ENCODE results near the gene CNGB1. TPM values are rescaled to one million over a fixed set of nuclear protein-coding genes. Genes with fewer than 3 reads are reported as not detected.
"Not testable (repeated sequence)": the region's sequence is repeated elsewhere in the genome, so short reads cannot be mapped to it uniquely, and the experiment has no call there.

CNGB1 gene
- total and polyA plus RNA-seq, 10 donors = 0.02 to 0.12 TPM; not detected in 8

- H3K27ac ChIP-seq = no peak overlapping the region
- peaks cover 2 to 100% (median 51%) of the 10 kb centered on the region in 6 donors for H3K36me3 ChIP-seq
- no peaks in the 10 kb centered on the region for H3K4me1 ChIP-seq
- WGBS, 5 donors = 87 to 95% (median 94%) methylated on average over 8 to 9 of the region's 9 CpGs
- H3K4me3 ChIP-seq = no peak overlapping the region
- intact Hi-C loops (cut with DNase I; ENCODE audit: low total_unique reads) = no loop called here
- no peaks in the 10 kb centered on the region for H3K9me3 ChIP-seq
- TF ChIP-seq POLR2AphosphoS5 (IDR thresholded peaks at IDR 0.05) (no peak), POLR2A (IDR thresholded peaks at IDR 0.05) (no peak), CTCF (IDR thresholded peaks at IDR 0.05 in 8 of 11, conservative IDR thresholded peaks at IDR 0.05 in 3 of 11) (no peak)
- DNase-seq = no peak
- H3K27me3 ChIP-seq (replicated peaks in 1 of 7) = no peaks in the 10 kb centered on the region
Observed at GRCh38 chr16:58013201-58013956, 42.5 kb upstream of the CNGB1 start.

GRCh38 chr16:58012481-58012880 lies 41.6 kb upstream of the CNGB1 start:
- H3K9me3 ChIP-seq = no peaks in the 10 kb centered on the region
- no peak overlapping the region for H3K27ac ChIP-seq
- WGBS, 5 donors = 68 to 79% (median 73%) methylated on average over 6 to 9 of the region's 9 CpGs
- intact Hi-C loops (cut with DNase I; ENCODE audit: low total_unique reads) = no loop called here
- no peaks in the 10 kb centered on the region for H3K4me1 ChIP-seq
- DNase-seq = peak; percentile 66
- no peak for TF ChIP-seq POLR2AphosphoS5 (IDR thresholded peaks at IDR 0.05)
- no peak for TF ChIP-seq POLR2A (IDR thresholded peaks at IDR 0.05)
- no peak for TF ChIP-seq CTCF (IDR thresholded peaks at IDR 0.05 in 8 of 11, conservative IDR thresholded peaks at IDR 0.05 in 3 of 11)
- H3K4me3 ChIP-seq = no peak overlapping the region
- H3K36me3 ChIP-seq = peaks cover 2 to 96% (median 43%) of the 10 kb centered on the region in 6 donors
- no peaks in the 10 kb centered on the region for H3K27me3 ChIP-seq (replicated peaks in 1 of 7)

GRCh38 chr16:58011652-58012051 lies 40.7 kb upstream of the CNGB1 start:
- WGBS, 5 donors = 84 to 91% (median 88%) methylated on average over 3 of the region's 3 CpGs
- H3K4me1 ChIP-seq = no peaks in the 10 kb centered on the region
- no peak for TF ChIP-seq POLR2AphosphoS5 (IDR thresholded peaks at IDR 0.05)
- H3K9me3 ChIP-seq = peaks cover 0 to under 1% (median under 1%) of the 10 kb centered on the region in 8 donors
- no peak overlapping the region for H3K27ac ChIP-seq
- peaks cover 2 to 96% (median 39%) of the 10 kb centered on the region in 6 donors for H3K36me3 ChIP-seq
- DNase-seq = no peak
- intact Hi-C loops (cut with DNase I; ENCODE audit: low total_unique reads) = no loop called here
- no peak overlapping the region for H3K4me3 ChIP-seq
- no peaks in the 10 kb centered on the region for H3K27me3 ChIP-seq (replicated peaks in 1 of 7)

- H3K9me3 ChIP-seq = peaks cover 0 to 5% (median 2%) of the 10 kb centered on the region in 8 donors
- no peaks in the 10 kb centered on the region for H3K27me3 ChIP-seq (replicated peaks in 1 of 7)
- no peak overlapping the region for H3K4me3 ChIP-seq
- DNase-seq = peak; percentile 5
- TF ChIP-seq POLR2AphosphoS5 (IDR thresholded peaks at IDR 0.05) (no peak), POLR2A (IDR thresholded peaks at IDR 0.05) (no peak)
- intact Hi-C loops (cut with DNase I; ENCODE audit: low total_unique reads) = no loop called here
- peaks cover 0 to 2% (median 0%) of the 10 kb centered on the region in 6 donors for H3K4me1 ChIP-seq
- H3K36me3 ChIP-seq = peaks cover 2 to 96% (median 44%) of the 10 kb centered on the region in 6 donors
- H3K27ac ChIP-seq = no peak overlapping the region
- 79 to 89% (median 87%) methylated on average over 3 of the region's 3 CpGs for WGBS, 5 donors
Observed at GRCh38 chr16:58010886-58011285, 40.0 kb upstream of the CNGB1 start.

- TF ChIP-seq CTCF (IDR thresholded peaks at IDR 0.05 in 8 of 11, conservative IDR thresholded peaks at IDR 0.05 in 3 of 11) (no peak), POLR2A (IDR thresholded peaks at IDR 0.05) (no peak), POLR2AphosphoS5 (IDR thresholded peaks at IDR 0.05) (no peak)
- Histone ChIP-seq H3K4me3 (no peak overlapping the region), H3K27ac (no peak overlapping the region), H3K4me1 (peaks cover 0 to 8% (median 4%) of the 10 kb centered on the region in 6 donors), H3K9me3 (peaks cover 0 to 5% (median 2%) of the 10 kb centered on the region in 8 donors), H3K27me3 (replicated peaks in 1 of 7) (no peaks in the 10 kb centered on the region), H3K36me3 (peaks cover 2 to 94% (median 44%) of the 10 kb centered on the region in 6 donors)
- WGBS, 5 donors = 87 to 92% (median 88%) methylated on average over 11 of the region's 11 CpGs
- DNase-seq = peak; percentile 54
- intact Hi-C loops (cut with DNase I; ENCODE audit: low total_unique reads) = loop anchor here (10.0 kb wide), 2 partner anchors 255 to 415 kb away; no protein-coding TSS in a partner anchor
Observed at GRCh38 chr16:58009856-58010416, 39.0 kb upstream of the CNGB1 start.

GRCh38 chr16:58004736-58005135 lies 33.8 kb upstream of the CNGB1 start:
- intact Hi-C loops (cut with DNase I; ENCODE audit: low total_unique reads) = loop anchor here (2.0 to 10.0 kb wide), 3 partner anchors 104 to 410 kb away; no protein-coding TSS in a partner anchor

More at GRCh38 chr16:58004736-58005135, 33.8 kb upstream of the CNGB1 start:
- WGBS, 5 donors = 90 to 96% (median 91%) methylated on average over 12 of the region's 12 CpGs
- H3K27me3 ChIP-seq (replicated peaks in 1 of 7); H3K27ac ChIP-seq; H3K9me3 ChIP-seq; H3K4me3 ChIP-seq: not testable (repeated sequence)
- peaks cover 0 to 51% (median 24%) of the 10 kb centered on the region in 6 donors for H3K4me1 ChIP-seq
- peaks cover 0 to 69% (median 18%) of the 10 kb centered on the region in 6 donors for H3K36me3 ChIP-seq
- peak; percentile 61 for DNase-seq
